Tibial nerve (tissue), 4 donors: Measurements from ENCODE around the gene CLTCL1. TPM values are rescaled to one million over a fixed set of nuclear protein-coding genes. Genes with fewer than 3 reads are reported as not detected.

ENCODE experiments used
- DNase-seq, 2 donors: peaks; one replicate each; pipeline ENCODE4 v3.0.0-alpha.2; 2019; ENCODE audit warnings: low spot score in 2 of 2
- H3K27ac ChIP-seq, 4 donors: fragments of 200-600 bp; sonication (generic) in 3 of 4; one replicate each; pipeline ENCODE4 v1.5.1; 2017 to 2019; ENCODE audit warnings: mild to moderate bottlenecking in 1 of 4
- H3K27me3 ChIP-seq, 2 donors: fragments of 200-600 bp; sonication (generic) in 1 of 2; one replicate each; pipeline versions ENCODE4 v1.5.1 to v1.6.0; 2017 to 2019
- H3K36me3 ChIP-seq, 3 donors: fragments of 200-600 bp; sonication (generic); one replicate each; pipeline ENCODE4 v1.5.1; 2018 to 2019
- H3K4me1 ChIP-seq, 4 donors: fragments of 200-600 bp; sonication (generic) in 3 of 4; one replicate each; pipeline ENCODE4 v1.5.1; 2017 to 2019
- H3K4me3 ChIP-seq, 4 donors: fragments of 200-600 bp; sonication (generic) in 3 of 4; one replicate each; pipeline ENCODE4 v1.5.1; 2017 to 2019; ENCODE audit warnings: mild to moderate bottlenecking in 1 of 4, moderate library complexity in 1 of 4
- H3K9me3 ChIP-seq, 4 donors: fragments of 200-600 bp; sonication (generic) in 3 of 4; one replicate each; pipeline ENCODE4 v1.5.1; 2017 to 2019
- EP300 ChIP-seq, 2 donors: sonication (generic); formaldehyde crosslinking; IDR thresholded peaks; one replicate each; pipeline ENCODE4 v1.6.1; 2017; ENCODE audit warnings: antibody characterized with exemption in 2 of 2, mild to moderate bottlenecking in 1 of 2
- POLR2A ChIP-seq, 2 donors: fragments of 450-650 bp; IDR thresholded peaks; one replicate each; pipeline ENCODE4 v1.6.1; 2017; ENCODE audit warnings: antibody characterized with exemption in 2 of 2, mild to moderate bottlenecking in 2 of 2, moderate library complexity in 2 of 2
- WGBS, 2 donors: methylation state at CpG; one replicate each; pipeline ENCODE4 v1.1.5; 2018; 5-methylcytosine and 5-hydroxymethylcytosine counted together
- total RNA-seq, 4 donors: library from RNA; depleted of rRNA; stranded (reverse); fragments of >200 nt; gene quantifications; one replicate each; pipeline ENCODE4 v1.1.0, GENCODE V29; 2016
- TF ChIP-seq, protein P1 (sequence below), 5 experiments: fragments of 200-600 bp in 3 of 5; fragments of 450-650 bp in 2 of 5; sonication (generic) in 3 of 5; IDR thresholded peaks; one replicate each; pipeline ENCODE4 v1.5.1; 2016 to 2019; ENCODE audit warnings: antibody characterized with exemption in 5 of 5, mild to moderate bottlenecking in 3 of 5, moderate library complexity in 2 of 5

Gene CLTCL1
- total RNA-seq, 4 donors from 2014 or later = 22.6 to 35.9 (median 26.8) TPM

DNA sequence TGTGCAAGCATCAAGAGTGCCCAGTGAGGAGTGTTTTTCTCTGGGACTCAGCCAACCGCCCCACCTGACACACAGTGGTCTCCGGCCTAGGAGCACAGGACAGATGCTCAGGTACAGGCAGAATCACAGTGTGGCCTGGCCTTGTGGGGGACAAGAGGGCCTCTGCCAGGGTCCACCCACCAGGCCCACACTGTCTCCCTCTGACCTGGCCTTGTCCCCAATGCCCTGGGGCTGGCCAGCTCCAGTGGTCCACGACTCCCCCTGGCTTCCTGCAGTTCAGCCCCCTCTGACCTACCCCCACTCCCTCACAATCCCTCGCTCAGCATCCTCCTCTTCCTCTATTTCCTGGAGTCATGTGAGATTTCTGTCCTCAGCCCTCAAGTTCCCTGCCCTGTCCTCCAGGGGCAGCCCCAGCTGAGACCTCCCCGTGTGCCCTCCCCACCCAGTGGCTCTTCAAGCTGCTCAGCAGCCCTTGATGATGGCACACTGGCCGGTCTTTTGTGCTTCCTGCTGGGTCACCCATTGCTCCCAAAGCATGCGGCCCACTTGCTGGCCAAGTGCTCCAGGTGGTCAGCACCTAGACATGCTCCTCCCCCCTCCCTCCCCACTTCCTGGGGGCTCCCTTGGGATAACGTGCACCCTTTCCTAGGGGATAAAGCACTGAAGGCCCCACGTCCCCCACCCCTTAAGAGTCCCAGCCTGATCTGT, 158.7 kb downstream of the CLTCL1 start:
- no peak for DNase-seq
- Histone ChIP-seq H3K9me3 (no peaks in the 10 kb centered on the region), H3K36me3 (peaks cover 0 to 72% (median 10%) of the 10 kb centered on the region in 3 donors), H3K27ac (no peak overlapping the region), H3K4me1 (no peaks in the 10 kb centered on the region), H3K4me3 (no peak overlapping the region), H3K27me3 (no peaks in the 10 kb centered on the region)
- TF ChIP-seq, protein P1, sequence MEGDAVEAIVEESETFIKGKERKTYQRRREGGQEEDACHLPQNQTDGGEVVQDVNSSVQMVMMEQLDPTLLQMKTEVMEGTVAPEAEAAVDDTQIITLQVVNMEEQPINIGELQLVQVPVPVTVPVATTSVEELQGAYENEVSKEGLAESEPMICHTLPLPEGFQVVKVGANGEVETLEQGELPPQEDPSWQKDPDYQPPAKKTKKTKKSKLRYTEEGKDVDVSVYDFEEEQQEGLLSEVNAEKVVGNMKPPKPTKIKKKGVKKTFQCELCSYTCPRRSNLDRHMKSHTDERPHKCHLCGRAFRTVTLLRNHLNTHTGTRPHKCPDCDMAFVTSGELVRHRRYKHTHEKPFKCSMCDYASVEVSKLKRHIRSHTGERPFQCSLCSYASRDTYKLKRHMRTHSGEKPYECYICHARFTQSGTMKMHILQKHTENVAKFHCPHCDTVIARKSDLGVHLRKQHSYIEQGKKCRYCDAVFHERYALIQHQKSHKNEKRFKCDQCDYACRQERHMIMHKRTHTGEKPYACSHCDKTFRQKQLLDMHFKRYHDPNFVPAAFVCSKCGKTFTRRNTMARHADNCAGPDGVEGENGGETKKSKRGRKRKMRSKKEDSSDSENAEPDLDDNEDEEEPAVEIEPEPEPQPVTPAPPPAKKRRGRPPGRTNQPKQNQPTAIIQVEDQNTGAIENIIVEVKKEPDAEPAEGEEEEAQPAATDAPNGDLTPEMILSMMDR (IDR thresholded peaks at IDR 0.05) = no peak
- TF ChIP-seq POLR2A (IDR thresholded peaks at IDR 0.05) = no peak
- no peak for TF ChIP-seq EP300 (IDR thresholded peaks at IDR 0.05)
- 82 to 85% methylated on average over 8 to 9 of the region's 9 CpGs for WGBS, 2 donors

DNA sequence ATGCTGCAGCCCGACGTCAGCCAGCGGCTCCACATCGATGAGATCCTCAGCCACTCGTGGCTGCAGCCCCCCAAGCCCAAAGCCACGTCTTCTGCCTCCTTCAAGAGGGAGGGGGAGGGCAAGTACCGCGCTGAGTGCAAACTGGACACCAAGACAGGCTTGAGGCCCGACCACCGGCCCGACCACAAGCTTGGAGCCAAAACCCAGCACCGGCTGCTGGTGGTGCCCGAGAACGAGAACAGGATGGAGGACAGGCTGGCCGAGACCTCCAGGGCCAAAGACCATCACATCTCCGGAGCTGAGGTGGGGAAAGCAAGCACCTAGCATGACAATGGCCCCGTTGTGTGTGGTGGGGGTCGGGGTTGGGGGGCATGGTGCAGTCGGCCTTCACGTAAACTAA, 159.4 kb downstream of the CLTCL1 start:
- Histone ChIP-seq H3K27ac (no peak overlapping the region), H3K4me3 (no peak overlapping the region), H3K4me1 (no peaks in the 10 kb centered on the region), H3K27me3 (no peaks in the 10 kb centered on the region), H3K9me3 (no peaks in the 10 kb centered on the region), H3K36me3 (peaks cover 0 to 65% (median 10%) of the 10 kb centered on the region in 3 donors)
- no peak for DNase-seq
- WGBS, 2 donors = 89 to 91% methylated on average over 17 to 20 of the region's 20 CpGs
- TF ChIP-seq POLR2A (IDR thresholded peaks at IDR 0.05) (no peak), EP300 (IDR thresholded peaks at IDR 0.05) (no peak)
- TF ChIP-seq, protein P1 (IDR thresholded peaks at IDR 0.05) = no peak

- TF ChIP-seq, protein P1 (IDR thresholded peaks at IDR 0.05) = no peak
- TF ChIP-seq EP300 (IDR thresholded peaks at IDR 0.05) (no peak), POLR2A (IDR thresholded peaks at IDR 0.05) (no peak)
- 96 to 97% methylated on average over 17 to 19 of the region's 19 CpGs for WGBS, 2 donors
- Histone ChIP-seq H3K27me3 (no peaks in the 10 kb centered on the region), H3K36me3 (peaks cover 0 to 60% (median 10%) of the 10 kb centered on the region in 3 donors), H3K4me3 (no peak overlapping the region), H3K4me1 (no peaks in the 10 kb centered on the region), H3K27ac (no peak overlapping the region), H3K9me3 (no peaks in the 10 kb centered on the region)
- DNase-seq = no peak
Measured at GRCh38 chr22:19131685-19132015, 159.9 kb downstream of the CLTCL1 start.

DNA sequence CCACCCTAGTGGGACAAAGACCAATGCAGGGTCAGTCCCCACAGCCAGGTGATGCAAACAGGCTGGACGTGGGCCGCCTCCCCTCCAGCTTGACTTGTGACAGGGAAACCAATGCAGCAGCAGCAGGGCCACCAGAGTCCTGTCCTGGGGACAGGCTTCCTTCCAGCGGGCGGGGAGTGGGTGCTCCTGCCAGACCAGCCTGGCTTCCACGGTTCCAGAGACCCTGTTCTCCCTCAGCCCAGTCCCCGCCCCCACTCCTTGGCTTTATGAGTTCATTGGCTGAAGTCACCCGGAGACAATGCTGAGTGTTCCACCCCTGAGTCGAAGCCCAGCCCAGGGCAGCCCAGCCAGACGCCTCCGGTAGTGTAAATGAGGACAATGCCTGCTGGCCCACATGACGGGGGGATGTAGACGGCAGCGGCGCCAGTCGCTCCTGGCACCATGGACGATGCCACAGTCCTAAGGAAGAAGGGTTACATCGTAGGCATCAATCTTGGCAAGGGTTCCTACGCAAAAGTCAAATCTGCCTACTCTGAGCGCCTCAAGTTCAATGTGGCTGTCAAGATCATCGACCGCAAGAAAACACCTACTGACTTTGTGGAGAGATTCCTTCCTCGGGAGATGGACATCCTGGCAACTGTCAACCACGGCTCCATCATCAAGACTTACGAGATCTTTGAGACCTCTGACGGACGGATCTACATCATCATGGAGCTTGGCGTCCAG, 160.4 kb downstream of the CLTCL1 start, which contains the start of gene TSSK2:
TSSK2 (plus strand) TSS at position 350 of the 726 bp plus-strand sequence; CDS start at position 442, 92 bp downstream.
- no peaks in the 10 kb centered on the region for H3K4me1 ChIP-seq
- no peak within 1 kb of the TSS for H3K27ac ChIP-seq
- H3K36me3 ChIP-seq = peaks cover 0 to 55% (median 10%) of the 10 kb centered on the region in 3 donors
- TF ChIP-seq EP300 (IDR thresholded peaks at IDR 0.05) = no peak
- no peak for TF ChIP-seq POLR2A (IDR thresholded peaks at IDR 0.05)
- TF ChIP-seq, protein P1 (IDR thresholded peaks at IDR 0.05) = no peak
- DNase-seq = no peak
- 85 to 93% methylated on average over 19 to 27 of the region's 27 CpGs for WGBS, 2 donors
- no peaks in the 10 kb centered on the region for H3K9me3 ChIP-seq
- no peaks in the 10 kb centered on the region for H3K27me3 ChIP-seq
- H3K4me3 ChIP-seq = no peak within 1 kb of the TSS

DNA sequence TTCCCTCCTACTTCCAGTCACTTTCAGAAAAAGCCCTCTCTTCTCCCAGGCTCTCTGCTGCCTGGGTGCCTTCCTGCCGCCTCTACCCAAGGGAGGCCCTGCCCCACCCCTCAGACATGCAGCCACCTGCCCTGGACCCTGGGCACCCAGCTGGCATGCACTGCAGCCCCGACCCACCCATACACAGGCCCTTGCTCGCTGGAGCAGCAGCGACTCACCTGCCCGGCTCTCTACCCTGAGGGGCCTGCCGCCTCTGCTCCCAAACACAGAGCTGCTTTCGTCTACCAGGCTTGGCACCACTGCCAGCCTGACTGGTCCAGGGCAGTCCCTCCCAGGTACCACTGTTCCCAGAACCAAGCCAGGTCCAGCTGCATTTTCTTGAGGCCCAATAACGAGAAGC, 161.6 kb downstream of the CLTCL1 start:
- peaks cover 0 to under 1% (median 0%) of the 10 kb centered on the region in 4 donors for H3K4me1 ChIP-seq
- DNase-seq = no peak
- TF ChIP-seq POLR2A (IDR thresholded peaks at IDR 0.05) (no peak), EP300 (IDR thresholded peaks at IDR 0.05) (no peak)
- TF ChIP-seq, protein P1 (IDR thresholded peaks at IDR 0.05) = no peak
- no peaks in the 10 kb centered on the region for H3K27me3 ChIP-seq
- peaks cover 0 to 42% (median 4%) of the 10 kb centered on the region in 3 donors for H3K36me3 ChIP-seq
- 81 to 84% methylated on average over 8 of the region's 8 CpGs for WGBS, 2 donors
- H3K9me3 ChIP-seq = no peaks in the 10 kb centered on the region
- H3K4me3 ChIP-seq = no peak overlapping the region
- H3K27ac ChIP-seq = no peak overlapping the region
